GM18867 (cell line): ENCODE results near the gene PAX7.
"Not testable (repeated sequence)": the region's sequence is repeated elsewhere in the genome, so short reads cannot be mapped to it uniquely, and the experiment has no call there.

Experiments used
- ATAC-seq: cut with Tn5 transposase; IDR thresholded peaks from one replicate; pipeline ENCODE4 v1.9.1; 2021; ENCODE audit warnings: mild to moderate bottlenecking, moderate library complexity; ENCODE audit not compliant: unreplicated experiment

PAX7 gene

DNA sequence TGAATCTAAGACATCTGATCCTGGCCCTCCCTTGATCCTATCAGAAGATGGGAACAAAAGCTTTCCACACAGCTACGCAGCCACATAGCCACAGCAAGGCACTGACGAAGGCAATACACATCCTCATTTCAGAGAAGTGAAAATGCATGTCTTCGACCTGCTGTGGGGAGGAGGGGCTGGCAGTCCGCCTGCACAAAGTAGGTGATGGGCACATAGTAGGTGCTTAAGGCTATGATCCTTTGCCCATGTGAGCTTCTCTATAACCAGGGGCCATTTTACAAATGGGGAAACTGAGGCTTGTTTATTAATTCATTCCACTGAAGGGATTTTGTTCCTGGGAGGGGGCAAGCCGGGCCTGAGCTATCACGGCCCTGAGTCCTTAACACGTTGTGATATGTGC is 94.2 kb downstream of the PAX7 start:
- ATAC-seq = no peak

DNA sequence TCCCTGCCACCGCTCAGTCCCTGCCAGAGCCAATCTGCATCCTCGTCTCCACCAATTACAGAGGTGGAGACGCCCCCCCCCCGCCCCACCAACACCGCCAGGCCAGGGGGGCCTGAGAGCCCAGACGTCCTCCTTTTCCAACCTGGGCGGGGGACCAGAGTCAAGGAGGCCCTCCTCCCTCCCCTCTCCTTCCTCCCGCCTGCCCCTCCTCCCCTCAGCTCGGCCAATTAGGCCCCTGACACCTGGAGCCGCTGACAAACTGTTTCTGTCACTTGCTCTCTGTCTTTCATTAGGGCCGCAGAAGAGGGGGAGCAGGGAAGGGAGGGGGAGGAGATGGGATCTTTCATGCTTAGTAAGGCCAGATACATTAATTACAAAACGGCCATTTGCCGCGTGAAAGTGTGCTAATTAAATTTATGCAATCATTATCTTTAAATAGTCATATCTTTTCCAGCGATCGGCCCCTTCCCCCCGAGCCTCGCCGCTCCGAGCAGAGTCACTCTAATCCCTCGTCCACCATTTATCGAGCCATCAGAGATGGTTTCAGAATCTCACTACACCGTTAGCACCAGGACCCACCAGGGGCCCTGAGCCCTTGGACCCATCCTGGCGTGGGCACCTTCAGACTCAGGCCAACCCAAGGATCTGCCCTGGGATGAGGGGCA is 94.7 kb downstream of the PAX7 start:
- no peak for ATAC-seq

DNA sequence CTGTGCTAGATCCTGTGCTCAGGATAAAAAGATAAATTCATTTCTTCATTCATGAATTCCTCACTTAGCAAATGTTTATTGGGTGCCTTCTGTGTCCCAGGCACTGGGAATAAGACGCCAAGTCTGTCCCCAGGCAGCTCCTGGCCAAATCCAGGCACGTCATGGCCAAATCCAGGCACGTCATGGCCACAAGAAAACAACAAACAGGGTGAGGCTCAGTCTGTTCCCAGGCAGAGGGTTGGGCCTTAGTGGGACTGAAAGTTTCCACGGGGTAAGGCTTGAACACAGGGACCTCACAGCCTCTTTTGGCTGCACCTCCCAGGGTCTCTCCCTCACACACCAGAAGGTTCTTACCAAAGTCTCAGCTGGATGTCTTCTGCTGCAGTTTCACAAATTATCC is 95.7 kb downstream of the PAX7 start:
- no peak for ATAC-seq

DNA sequence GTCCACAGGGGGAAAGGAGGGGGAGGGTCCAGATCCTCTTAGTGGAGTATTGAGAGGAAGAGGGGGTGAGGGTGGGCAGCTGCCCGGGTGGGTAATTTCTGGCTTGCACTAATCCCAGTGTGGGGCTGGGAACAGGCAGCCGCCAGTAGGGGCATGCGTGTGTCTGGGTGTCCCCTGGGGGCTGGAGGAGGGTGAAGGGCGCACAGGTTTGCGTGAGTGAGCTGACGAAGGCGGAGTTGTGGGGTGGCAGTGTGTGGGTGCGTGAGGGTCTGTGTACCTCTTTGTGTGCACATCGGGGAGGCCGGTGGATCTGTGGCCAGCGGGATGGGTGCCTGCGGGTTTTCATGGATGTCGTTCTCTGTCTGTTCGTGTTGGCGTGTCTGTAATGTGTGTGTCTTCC is 97.3 kb downstream of the PAX7 start:
- no peak for ATAC-seq

DNA sequence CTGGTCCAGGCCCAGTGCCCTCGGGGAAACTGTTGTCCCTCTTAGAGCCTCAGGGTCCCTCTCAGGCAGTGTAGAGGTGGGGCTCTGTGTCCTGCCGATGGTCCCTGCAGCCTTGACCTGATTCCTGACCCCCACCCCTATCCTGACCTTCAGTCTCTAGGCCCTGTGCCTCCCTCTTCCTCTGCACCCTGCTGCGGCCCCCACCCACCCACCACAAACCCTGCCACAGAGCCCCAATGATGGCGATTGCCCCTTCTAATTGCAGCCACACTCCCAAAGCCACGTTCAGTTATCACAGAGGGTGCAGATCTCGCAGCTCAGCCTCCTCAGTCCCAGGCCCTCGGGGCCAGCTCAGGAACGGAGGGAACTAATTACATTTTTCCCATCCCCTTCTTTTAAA is 99.7 kb downstream of the PAX7 start:
- no peak for ATAC-seq

DNA sequence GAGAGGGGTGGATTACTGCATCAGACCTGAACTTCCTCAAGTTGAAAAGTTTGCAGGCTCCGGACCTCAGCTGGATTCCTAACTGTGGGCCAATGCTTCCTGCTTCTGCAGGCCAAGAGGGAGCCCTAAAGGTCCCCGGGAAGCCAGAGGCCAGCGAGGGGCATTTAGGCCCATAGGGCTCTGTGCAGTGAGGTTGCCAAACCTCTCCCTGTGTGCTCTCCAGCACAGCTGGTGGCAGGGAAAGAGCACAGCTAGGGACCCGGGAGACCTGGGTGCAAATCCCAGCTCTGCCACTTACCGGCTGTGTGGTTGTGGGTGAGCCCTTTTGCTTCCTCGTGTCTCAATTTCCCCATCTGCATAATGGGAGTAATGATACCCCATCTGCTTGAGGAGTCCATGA is 100.5 kb downstream of the PAX7 start:
- ATAC-seq = no peak

DNA sequence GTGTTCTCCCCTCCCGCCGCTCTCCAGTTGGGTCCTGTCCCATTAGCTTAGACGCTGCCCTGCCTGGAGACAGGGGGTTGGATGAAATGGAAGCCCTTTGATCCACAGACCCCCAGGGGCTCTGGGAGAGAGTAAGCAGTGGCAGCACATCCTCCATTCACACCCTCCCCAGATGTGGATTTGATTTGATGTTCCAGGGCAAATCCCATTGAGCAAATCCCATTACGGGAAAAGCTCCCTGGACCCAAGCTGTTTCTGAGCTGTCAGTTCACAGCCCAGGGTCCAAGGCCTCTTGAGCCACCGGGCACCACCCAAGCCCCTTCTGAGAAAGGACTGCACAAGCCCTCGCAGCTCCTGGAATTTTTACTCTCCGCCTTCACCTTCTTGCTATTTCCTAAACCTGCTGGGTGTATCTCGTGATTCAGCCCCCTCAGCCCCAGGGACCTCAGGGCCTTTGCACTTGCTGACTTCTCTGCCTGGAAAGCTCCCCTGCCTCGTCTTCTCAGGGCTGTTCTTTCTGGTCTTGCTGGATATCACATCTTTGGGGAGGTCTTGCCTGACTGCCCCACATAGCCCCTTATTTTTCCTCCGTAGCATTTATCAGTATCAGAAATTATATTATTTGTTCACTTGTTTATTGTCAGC is 101.1 kb downstream of the PAX7 start:
- no peak for ATAC-seq

DNA sequence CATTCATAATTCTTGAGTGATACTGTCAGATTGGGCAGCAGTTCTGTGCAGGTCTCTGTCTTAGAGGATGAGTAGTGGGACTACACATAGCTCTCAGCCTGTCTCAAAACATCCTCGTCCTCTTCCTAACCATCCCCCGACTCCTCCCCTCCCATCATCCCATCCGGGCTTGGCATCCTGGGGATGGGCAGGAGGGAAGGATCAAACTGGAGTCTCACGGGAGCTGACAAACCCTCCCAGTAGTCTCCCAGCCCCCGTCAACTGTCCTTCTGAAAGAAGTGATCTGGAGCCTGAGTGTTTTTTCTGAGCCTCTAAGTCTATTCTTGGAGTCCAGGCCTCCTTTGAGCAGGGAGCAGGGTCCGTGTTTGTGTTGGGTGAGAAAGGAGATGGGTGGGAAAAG is 102.0 kb downstream of the PAX7 start:
- no peak for ATAC-seq

DNA sequence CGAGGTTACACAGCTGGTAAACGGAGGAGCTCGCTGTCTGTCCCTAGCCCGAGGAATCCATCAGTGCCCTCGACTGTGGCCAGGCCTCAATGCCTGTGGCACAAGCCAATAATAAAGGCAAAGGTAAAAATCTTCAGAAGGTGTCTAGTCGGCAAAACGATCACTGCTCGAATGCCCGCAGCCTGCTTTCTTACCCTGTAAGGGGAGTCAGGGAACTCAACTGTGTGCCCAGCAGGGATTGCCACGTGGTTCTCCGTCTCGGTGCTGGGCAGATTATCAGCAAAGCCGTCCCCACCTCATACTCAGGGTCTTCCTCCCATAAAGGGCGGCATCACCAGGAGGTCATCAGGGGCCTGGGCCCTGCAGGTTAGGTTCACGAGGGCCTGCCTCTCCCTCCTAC is 103.4 kb downstream of the PAX7 start:
- ATAC-seq = no peak

DNA sequence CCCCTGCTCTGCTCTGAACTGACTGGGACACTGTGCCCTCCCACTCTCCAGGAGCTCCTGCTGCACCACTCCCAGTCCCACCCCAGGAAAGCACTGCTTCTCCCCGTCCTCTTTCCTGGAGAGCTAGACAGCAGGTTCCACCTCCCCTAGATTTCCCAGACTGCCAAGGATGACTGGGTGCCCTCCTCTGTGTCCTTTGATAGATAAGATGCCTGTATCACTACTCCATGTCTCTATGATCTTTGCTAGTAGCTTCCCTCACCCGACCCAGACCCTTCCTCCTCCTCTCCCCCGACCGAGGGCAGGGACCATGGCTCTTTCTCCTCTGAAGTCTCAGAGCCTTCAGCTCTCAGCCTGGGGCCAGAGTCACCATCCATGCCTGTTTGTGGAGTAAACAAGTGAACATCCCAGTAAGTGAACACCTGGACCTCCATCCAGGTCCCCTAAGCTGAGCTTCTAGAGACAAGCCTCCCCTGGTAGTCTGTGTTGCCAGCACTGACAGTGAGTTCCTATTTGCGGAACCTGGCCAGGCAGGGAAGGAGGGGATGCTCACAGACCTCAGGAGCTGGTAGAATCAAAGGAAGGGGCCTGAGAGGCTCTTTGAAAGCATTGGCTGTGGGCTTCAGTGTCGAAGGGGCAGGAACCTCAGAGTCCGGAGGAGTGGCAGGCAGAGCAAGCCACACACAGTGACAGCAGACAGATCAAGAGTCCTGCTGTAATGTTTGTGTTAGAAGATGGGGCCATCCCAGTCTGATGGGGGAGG is 104.0 kb downstream of the PAX7 start:
- ATAC-seq = no peak

DNA sequence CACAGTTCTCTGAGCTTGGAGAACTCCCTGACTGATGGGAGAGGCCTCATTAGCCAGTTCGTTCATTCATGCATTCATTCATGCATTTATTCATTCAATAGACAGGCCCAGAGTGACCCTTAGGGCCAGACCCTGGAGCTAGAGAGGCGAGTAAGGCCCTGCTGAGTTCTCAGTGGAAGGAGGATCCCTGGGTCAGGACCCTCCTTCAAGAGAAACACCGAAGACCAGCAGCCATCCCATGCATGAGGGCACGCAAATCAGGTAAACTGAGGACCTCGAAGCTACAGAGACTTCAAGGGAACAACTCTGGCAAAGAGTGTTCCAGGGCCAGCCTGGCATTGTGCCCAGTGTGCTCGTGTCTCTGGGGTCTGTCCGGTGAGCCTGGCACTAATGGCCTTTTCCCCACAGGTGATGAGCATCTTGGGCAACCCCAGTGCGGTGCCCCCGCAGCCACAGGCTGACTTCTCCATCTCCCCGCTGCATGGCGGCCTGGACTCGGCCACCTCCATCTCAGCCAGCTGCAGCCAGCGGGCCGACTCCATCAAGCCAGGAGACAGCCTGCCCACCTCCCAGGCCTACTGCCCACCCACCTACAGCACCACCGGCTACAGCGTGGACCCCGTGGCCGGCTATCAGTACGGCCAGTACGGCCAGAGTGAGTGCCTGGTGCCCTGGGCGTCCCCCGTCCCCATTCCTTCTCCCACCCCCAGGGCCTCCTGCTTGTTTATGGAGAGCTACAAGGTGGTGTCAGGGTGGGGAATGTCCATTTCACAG is 104.8 kb downstream of the PAX7 start:
- ATAC-seq = no peak

DNA sequence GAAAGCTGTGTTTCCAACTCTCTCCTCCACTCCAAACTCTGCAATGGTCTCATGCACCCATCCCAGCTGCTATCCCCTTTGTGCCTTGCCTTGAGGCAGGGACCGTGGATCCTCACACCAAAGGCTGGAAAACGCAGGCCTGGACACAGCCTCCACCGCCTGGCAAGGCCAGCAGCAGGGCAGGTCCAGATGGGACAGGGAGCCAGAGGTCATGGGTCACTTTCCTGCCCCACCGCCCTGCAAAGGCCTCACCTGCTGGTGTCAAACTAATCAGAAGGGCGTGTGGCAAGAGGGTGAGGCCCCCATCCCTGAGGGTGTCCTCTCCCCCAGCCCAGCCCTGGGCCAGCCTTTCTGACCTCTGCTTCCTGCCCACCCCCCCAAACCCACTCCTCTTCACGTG is 106.3 kb downstream of the PAX7 start:
- ATAC-seq = no peak

DNA sequence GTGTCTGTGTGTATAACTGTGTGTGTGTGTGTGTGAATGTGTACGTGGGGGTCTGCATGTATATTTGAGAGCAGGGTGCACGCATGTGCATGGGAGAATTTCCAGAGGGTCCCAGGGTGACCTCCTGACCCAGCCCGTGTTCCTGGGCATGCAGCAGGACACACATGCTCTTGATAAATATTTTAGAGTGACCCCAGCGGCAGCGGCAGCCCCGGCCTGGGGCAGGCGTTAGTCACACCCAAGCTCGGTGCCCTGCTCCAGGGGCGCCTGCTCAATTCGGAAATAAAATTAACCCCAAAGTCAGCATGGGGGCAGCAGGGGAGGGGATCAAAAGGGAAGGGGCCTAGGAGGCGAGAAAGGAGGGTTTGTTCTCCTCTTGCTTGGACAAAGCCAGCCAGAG is 107.5 kb downstream of the PAX7 start:
- no peak for ATAC-seq

DNA sequence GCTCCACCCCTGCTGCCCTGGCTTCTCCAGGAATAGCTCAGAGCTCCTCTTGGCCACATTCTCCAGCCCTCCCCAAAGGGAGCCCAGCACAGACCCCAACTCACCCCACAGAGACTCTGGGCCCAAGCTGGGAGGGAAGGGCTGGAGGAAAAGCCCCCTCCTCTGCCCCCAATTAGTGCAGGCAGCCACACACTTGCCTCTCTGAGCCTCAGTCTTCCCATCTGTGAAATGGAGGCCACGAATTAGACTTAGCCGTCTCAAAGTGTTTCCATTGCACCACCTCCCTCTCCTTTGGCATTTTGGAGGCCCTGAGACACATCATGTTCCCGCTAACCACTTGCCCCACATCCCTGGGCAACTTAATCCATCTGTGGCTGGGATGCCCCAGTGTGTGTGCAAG is 108.0 kb downstream of the PAX7 start:
- no peak for ATAC-seq

DNA sequence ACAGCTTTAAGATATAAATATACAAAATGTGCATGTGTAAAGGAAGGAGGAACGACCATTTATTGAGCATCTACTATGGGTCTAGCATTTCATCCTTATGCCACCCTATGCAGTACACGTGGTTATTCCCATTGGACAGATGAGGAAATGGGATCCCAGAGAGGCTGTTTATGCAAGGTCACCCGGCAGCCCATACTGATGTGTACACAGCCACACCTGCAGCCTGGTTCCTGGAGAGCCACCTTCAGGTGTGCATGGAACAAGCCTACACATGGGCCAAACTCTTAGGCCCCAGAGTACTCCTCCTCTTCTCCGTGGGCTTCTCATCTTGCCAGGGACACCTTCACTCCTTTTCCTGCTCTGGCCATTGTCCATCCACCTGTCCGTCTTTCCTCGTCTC is 108.8 kb downstream of the PAX7 start:
- ATAC-seq = no peak

DNA sequence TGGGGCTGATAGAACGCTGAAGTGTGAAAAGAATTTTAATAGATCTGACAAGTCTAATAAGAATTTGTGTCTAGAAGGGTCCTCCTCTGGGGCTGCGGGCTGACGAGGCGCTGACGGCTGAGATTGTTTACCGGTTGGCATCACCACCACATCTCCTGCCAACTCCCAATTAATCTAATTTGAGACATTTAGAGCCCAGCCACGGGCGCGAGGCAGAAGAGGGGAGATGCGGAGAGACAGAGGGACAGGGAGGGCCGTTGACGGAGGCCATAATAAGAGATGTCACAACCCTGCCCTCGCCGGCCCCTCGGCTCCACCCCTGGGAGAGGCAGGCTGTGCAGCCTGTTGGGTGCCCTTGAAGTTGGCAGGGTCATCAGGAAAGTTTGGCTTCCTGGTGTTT is 109.3 kb downstream of the PAX7 start:
- no peak for ATAC-seq

DNA sequence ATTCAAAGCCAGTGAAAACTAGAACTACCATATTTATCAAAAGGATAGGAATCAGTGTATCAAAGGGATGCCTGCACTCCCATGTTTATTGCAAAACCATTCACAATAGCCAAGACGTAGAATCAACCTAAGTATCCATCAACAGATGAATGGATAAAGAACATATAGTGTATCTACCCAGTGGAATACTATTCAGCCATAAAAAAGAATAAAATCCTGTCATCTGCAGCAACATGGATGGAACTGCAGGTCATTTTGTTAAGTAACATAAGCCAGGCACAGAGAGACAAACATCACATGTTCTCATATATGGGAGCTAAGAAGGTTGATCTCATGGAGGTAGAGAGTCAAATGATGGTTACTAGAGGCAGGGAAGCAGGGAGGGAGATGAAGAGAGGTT is 110.0 kb downstream of the PAX7 start:
- ATAC-seq = no peak

DNA sequence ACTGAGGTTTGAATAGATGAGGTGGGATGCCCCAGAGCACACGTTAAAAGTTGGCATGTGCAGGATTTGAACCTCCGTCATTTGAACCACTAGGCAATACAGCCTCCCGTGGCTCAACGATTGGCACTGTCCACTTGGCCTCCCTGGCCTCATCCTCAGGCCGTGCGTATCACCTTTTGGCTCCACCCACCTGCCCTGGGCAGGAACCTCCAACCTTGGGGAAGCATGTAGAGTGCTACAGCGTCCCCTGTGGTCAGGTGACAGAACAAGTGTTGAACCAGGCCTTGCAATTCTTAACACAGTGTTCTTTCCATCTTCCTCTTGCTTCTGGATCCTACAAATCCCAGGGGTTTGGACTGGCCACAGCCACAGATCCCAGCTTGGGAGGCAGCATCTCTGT is 112.6 kb downstream of the PAX7 start:
- ATAC-seq = no peak

DNA sequence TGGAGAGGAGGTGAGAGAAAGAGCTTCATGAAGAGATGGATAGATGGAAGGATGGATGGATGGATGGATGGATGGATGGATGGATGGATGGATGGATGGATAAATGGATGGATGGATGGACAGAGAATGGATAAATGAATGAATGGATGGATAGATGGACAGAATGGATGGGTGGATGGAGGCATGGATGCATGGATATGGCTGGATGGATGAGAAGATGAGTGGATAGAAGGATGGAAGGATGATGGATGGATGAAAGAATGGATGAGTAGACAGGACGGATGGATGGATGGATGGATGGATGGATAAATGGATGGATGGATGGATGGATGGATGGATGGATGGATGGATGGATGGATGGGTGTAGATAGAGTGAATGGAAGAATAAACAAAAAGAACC is 113.7 kb downstream of the PAX7 start:
- ATAC-seq = not testable (repeated sequence)

DNA sequence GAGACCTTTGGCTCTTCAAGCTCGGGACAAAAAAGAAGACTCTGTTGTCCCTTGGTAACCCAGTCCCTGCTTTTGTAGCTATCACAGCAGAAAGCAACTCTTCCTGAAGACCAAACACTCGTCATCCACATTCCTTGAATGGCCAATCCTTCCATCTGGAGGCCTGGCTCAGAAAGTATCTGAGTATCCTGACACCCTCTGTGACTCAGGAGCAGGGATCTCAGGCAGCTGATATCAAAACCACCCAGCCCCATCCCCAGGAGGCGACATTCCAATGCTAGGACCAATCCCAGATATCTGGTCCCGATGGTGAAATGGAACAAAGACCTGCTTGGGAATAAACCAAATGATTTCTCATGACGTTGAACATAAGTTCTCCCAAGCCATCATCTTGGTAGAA is 116.3 kb downstream of the PAX7 start:
- ATAC-seq = no peak

DNA sequence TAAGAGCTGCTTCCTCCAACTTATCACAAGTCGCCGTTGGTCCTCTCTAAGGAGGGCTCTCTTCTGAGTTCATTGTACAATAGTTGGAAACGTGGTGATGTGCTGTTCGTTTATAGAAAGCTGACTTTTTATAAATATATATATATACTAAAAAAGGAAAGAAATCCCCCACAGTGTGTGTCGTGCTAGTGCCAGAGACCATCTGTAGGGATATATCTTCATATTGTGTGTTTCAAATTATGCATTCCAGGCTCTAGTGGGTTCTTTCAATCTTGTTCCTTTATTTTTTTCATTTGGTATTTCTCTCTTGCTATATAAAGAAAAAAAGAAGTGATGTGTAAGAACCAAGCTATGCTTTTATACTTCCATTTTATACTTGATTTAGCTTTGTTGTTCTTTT is 117.0 kb downstream of the PAX7 start:
- no peak for ATAC-seq

DNA sequence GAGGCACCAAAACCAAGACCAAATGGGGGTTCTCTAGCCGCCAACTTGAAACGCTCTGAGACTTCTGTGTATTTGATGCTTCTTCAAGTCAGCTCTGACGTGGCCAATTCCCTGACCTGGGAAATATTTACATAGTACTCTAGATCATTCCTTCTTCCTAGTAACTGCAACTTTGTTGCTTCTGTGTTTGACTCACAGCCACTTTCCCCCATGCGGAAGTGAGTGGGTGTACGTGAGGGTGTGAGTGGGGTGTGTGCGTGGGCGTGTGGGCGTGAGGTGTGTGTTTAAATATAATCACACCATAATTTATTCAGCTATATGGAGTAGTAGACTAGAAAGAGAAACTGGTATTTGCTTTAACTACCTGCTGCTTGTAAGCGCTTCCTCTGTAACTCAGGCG is 117.8 kb downstream of the PAX7 start:
- no peak for ATAC-seq
